K562 (cell line): ENCODE measurements around the gene PDGFA. TPM values are rescaled to one million over a fixed set of nuclear protein-coding genes. Genes with fewer than 3 reads are reported as not detected.

ENCODE experiments used
- ATAC-seq: fragments of 200-7000 bp; cut with Tn5 transposase; 3 replicates; pipeline ENCODE4 v1.9.1; 2020; ENCODE audit warnings: moderate library complexity
- BruUV-seq: library from RNA; stranded (reverse); fragments of 400-500 nt; replicated peaks from 2 replicates; lab custom pipeline; 2021; lab: Mats Ljungman, UMichigan
- CTCF ChIA-PET: fragments of 300-600 bp; formaldehyde crosslinking; extraction: SDS; loops from one replicate; lab custom pipeline; 2021; ENCODE audit warnings: low intra/inter-chr PET ratio; lab: Yijun Ruan, JAX
- POLR2A ChIA-PET: fragments of 300-600, 350-650 bp; sonication (Branson Sonifier 250); formaldehyde crosslinking; extraction: SDS; loops from one replicate; lab custom pipeline; 2021; ENCODE audit warnings: antibody characterized with exemption, inconsistent platforms; lab: Yijun Ruan, JAX
- DNase-seq, 4 experiments: peaks; one replicate each; pipeline versions ENCODE4 v3.0.0 to v3.0.0-alpha.2; 2011 to 2018; ENCODE audit warnings: low spot score in 3 of 4, mixed read lengths in 3 of 4; ENCODE audit errors: extremely low read depth in 1 of 4
- FAIRE-seq: peaks from 2 replicates; lab custom pipeline; 2011; peaks lifted over from hg19 to GRCh38; lab: Jason Lieb, UNC
- H2AFZ ChIP-seq: 2 replicates; pipeline ENCODE4 v1.6.0; 2011; ENCODE audit warnings: low read depth, low read length, control low read depth, inconsistent platforms
- H3K27ac ChIP-seq: fragments of 200-600 bp; 3 replicates; pipeline ENCODE4 v1.8.0; 2011; ENCODE audit warnings: low read depth, mild to moderate bottlenecking, control low read depth, inconsistent platforms, low read length, moderate library complexity, mixed read lengths; ENCODE audit errors: extremely low read depth
- H3K27me3 ChIP-seq, 2 experiments: fragments of 300-600 bp in 1 of 2; 2 replicates in 1 of 2; 3 replicates in 1 of 2; pipeline versions ENCODE4 v1.6.0 to v1.8.0; 2011; ENCODE audit warnings: inconsistent platforms in 2 of 2, low read length in 2 of 2, mild to moderate bottlenecking in 1 of 2, mixed read lengths in 1 of 2, moderate library complexity in 1 of 2; ENCODE audit not compliant: control insufficient read depth in 2 of 2, insufficient read depth in 2 of 2
- H3K36me3 ChIP-seq: fragments of 300-600 bp; 3 replicates; pipeline ENCODE4 v1.8.0; 2011; ENCODE audit warnings: mild to moderate bottlenecking, low read length, inconsistent platforms; ENCODE audit not compliant: control insufficient read depth, insufficient read depth
- H3K4me1 ChIP-seq, 2 experiments: fragments of 200-600 bp in 1 of 2; replicated peaks in 1 of 2; 2 replicates in 1 of 2; 3 replicates in 1 of 2; pipeline versions ENCODE4 v1.5.1 to v1.8.0; 2011; ENCODE audit warnings: inconsistent platforms in 2 of 2, low read length in 2 of 2, mild to moderate bottlenecking in 1 of 2, mixed read lengths in 1 of 2, moderate library complexity in 1 of 2; ENCODE audit not compliant: control insufficient read depth in 2 of 2, insufficient read depth in 2 of 2
- H3K4me2 ChIP-seq: 2 replicates; pipeline ENCODE4 v1.6.1; 2011; ENCODE audit warnings: low read length, control low read depth, inconsistent platforms, mixed read lengths; ENCODE audit not compliant: insufficient read depth
- H3K4me3 ChIP-seq: fragments of 200-600 bp; sonication (generic), shearing (Covaris generic); 2 replicates; pipeline ENCODE4 v1.5.1; 2016; ENCODE audit warnings: control low read depth, inconsistent platforms
- H3K79me2 ChIP-seq: fragments of 200-600 bp; 3 replicates; pipeline ENCODE4 v1.8.0; 2011; ENCODE audit warnings: low read length, inconsistent platforms; ENCODE audit not compliant: control insufficient read depth, insufficient read depth
- H3K9ac ChIP-seq, 2 experiments: 2 replicates each; pipeline versions ENCODE4 v1.6.0 to v1.6.1; 2011; ENCODE audit warnings: low read depth in 2 of 2, low read length in 2 of 2, control low read depth in 1 of 2, inconsistent platforms in 1 of 2, mild to moderate bottlenecking in 1 of 2, mixed read lengths in 1 of 2; ENCODE audit not compliant: insufficient read depth in 1 of 2
- H3K9me1 ChIP-seq: one replicate; pipeline ENCODE4 v1.6.0; 2011; ENCODE audit warnings: inconsistent platforms, mild to moderate bottlenecking, low read length, moderate library complexity; ENCODE audit not compliant: control insufficient read depth, insufficient read depth
- H3K9me3 ChIP-seq: replicated peaks from 2 replicates; pipeline ENCODE4 v1.5.1; 2011; ENCODE audit warnings: low read depth, low read length, inconsistent platforms; ENCODE audit not compliant: control insufficient read depth, insufficient read depth
- H4K20me1 ChIP-seq: replicated peaks from 2 replicates; pipeline ENCODE4 v1.6.1; 2011; ENCODE audit warnings: low read length, inconsistent platforms, mixed read lengths; ENCODE audit not compliant: control insufficient read depth, insufficient read depth
- ADNP ChIP-seq: fragments of 200-800 bp; sonication (Bioruptor generic); IDR thresholded peaks from 2 replicates; pipeline ENCODE4 v1.6.1; 2016; ENCODE audit warnings: missing genetic modification characterization, missing compliant biosample characterization
- BCOR ChIP-seq: fragments of 450-650 bp; IDR thresholded peaks from 2 replicates; pipeline ENCODE4 v1.6.1; 2016
- GATA2 ChIP-seq: sonication (generic); formaldehyde crosslinking; IDR thresholded peaks from 2 replicates; pipeline ENCODE4 v1.4.0; 2020; ENCODE audit warnings: mild to moderate bottlenecking, missing genetic modification reagents
- JUN ChIP-seq, 2 experiments: sonication (generic) in 1 of 2; formaldehyde crosslinking in 1 of 2; IDR thresholded peaks; 2 replicates each; pipeline versions ENCODE4 v1.6.1 to v1.8.0; 2012 to 2022; ENCODE audit warnings: borderline replicate concordance in 2 of 2, mild to moderate bottlenecking in 2 of 2, improper control_type of control experiment in 1 of 2, low read depth in 1 of 2, low read length in 1 of 2, missing genetic modification reagents in 1 of 2
- KDM1A ChIP-seq, 2 experiments: fragments of 450-650 bp; IDR thresholded peaks; 2 replicates each; pipeline ENCODE4 v1.6.1; 2016; ENCODE audit warnings: mild to moderate bottlenecking in 2 of 2
- NFYB ChIP-seq: IDR thresholded peaks from 2 replicates; pipeline ENCODE4 v1.6.1; 2011; ENCODE audit warnings: mild to moderate bottlenecking, moderate library complexity; ENCODE audit not compliant: insufficient read length; ENCODE audit errors: extremely low read depth
- WGBS: fragments of 100-300 bp; shearing (Covaris generic); methylation state at CpG from one replicate; pipeline ENCODE4 v1.1.6; 2016; ENCODE audit warnings: low coverage, mixed read lengths; ENCODE audit not compliant: insufficient coverage; ENCODE audit errors: missing lambda C conversion rate; 5-methylcytosine and 5-hydroxymethylcytosine counted together
- in situ Hi-C: fragments of 300-500 bp; cut with MboI; formaldehyde crosslinking; loops from 4 replicates; pipeline ENCODE4 v1.15.0; 2018; ENCODE audit warnings: inconsistent platforms, mixed read lengths
- intact Hi-C: fragments of 100-400 bp; cut with micrococcal nuclease; formaldehyde crosslinking; loops from 2 replicates; pipeline ENCODE4 v1.14.2; 2022
- polyA plus RNA-seq, 8 experiments: library from polyadenylated mRNA; depleted of rRNA in 4 of 8; stranded (reverse) in 5 of 8; unstranded in 3 of 8; fragments of >200 nt; fragmentation: Nextera tagmentation in 2 of 8; fragmentation: Illumina TruSeq in 1 of 8; extraction: Ambion mirVana in 2 of 8; extraction: Trizol in 1 of 8; gene quantifications; 2 replicates each; pipeline versions ENCODE4 v1.2.1 to v1.2.3, GENCODE V29; 2011 to 2014; ENCODE audit warnings: inconsistent platforms in 1 of 8, missing spikeins in 1 of 8
- total RNA-seq, 7 experiments: library from RNA; depleted of rRNA in 6 of 7; stranded (reverse); fragments of >200 nt in 6 of 7; fragmentation: Illumina TruSeq in 2 of 7; extraction: Trizol in 2 of 7; gene quantifications; 2 replicates each; pipeline versions ENCODE4 v1.2.1 to v1.2.3, GENCODE V29; 2011 to 2021; ENCODE audit warnings: low replicate concordance in 1 of 7
- TF ChIP-seq, protein P1 (sequence below): fragments of 250-450 bp; sonication (Bioruptor Pico); IDR thresholded peaks from 2 replicates; pipeline ENCODE4 v1.8.0; 2022; ENCODE audit warnings: moderate library complexity, mild to moderate bottlenecking, inconsistent platforms

The PDGFA gene
- total and polyA plus RNA-seq, 9 of the 15 experiments (the other 6 are each of a cell fraction or from before 2014, with no cell fraction given): 2.5 to 10.2 (median 4.6) TPM

DNA sequence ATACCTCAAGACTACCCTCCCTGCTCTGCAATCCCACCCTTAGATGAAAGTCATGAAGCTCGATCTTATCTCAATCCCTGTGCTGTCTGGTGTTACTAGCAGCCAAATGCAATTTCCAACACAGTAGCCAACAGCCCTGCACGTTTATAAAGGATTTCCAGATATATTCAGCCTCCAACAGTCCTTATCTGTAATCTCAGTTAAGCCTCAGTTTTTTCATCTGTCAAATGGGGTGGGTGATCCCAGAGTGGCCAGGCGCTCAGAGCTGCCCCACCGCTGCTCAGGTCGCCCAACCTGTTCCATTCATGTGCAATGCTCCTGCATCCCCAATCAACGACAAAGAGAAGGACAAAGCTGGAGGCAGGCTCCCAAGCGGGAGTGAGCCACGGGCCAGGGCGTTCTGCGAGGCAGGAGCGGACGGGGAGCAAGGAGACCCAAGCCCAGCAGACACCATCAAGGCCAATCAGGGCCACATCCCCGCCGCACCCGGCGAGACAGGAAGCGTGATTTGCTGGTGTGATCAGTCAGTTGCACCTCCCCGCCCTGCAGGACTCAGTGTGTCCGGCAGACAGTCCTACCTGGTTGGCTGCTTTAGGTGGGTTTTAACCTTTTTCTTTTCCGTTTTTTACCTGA is 19.7 kb downstream of the PDGFA start:
- H3K36me3 ChIP-seq: peaks cover 6% of the 10 kb centered on the region; the same call in 1 of the 3 replicates
- H3K9me3 ChIP-seq: no peaks in the 10 kb centered on the region
- no peak for ATAC-seq
- FAIRE-seq: no peak
- in situ Hi-C loops (no loop called here), intact Hi-C loops (no loop called here)
- DNase-seq: no peak
- POLR2A ChIA-PET: interaction anchor here (0.6 kb wide), 1 partner anchor 50 kb away, joined by 3 read pairs; no protein-coding TSS in a partner anchor
- no peak overlapping the region for H3K4me3 ChIP-seq
- CTCF ChIA-PET: no interaction called here
- no peaks in the 10 kb centered on the region for H3K27me3 ChIP-seq
- no peak overlapping the region for H3K27ac ChIP-seq
- H3K4me2 ChIP-seq: no peak overlapping the region
- H3K79me2 ChIP-seq: no peaks in the 10 kb centered on the region
- no peak overlapping the region for H3K9ac ChIP-seq
- no peak overlapping the region for H2AFZ ChIP-seq
- no TSS peak for BruUV-seq
- no peaks in the 10 kb centered on the region for H4K20me1 ChIP-seq
- peaks cover 3% of the 10 kb centered on the region for H3K9me1 ChIP-seq
- TF ChIP-seq ADNP (tag): peak; percentile 34; the same call in 1 of the 2 replicates
- peak; percentile 19 to 54; a peak in 2 of 4 replicates for TF ChIP-seq KDM1A (IDR thresholded peaks at IDR 0.05)
- TF ChIP-seq, protein P1, sequence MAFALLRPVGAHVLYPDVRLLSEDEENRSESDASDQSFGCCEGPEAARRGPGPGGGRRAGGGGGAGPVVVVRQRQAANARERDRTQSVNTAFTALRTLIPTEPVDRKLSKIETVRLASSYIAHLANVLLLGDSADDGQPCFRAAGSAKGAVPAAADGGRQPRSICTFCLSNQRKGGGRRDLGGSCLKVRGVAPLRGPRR (CRISPR knock-in tag): no peak
- no peak for TF ChIP-seq NFYB
- peak; percentile 66 for TF ChIP-seq BCOR
- TF ChIP-seq GATA2 (CRISPR knock-in tag): peak; percentile 42; the same call in 1 of the 2 replicates
- TF ChIP-seq JUN (IDR thresholded peaks at IDR 0.05; ENCODE audit: borderline replicate concordance, low read depth, low read length): no peak
- TF ChIP-seq JUN (CRISPR knock-in tag; IDR thresholded peaks at IDR 0.05; ENCODE audit: borderline replicate concordance): no peak
- H3K4me1 ChIP-seq: peaks cover 0 to 35% of the 10 kb centered on the region in 2 experiments; a peak in 2 of 5 replicates
- WGBS: 68% methylated on average over 20 of the region's 20 CpGs
